ENCODE results near the gene IFNLR1. TPM values are rescaled to one million over a fixed set of nuclear protein-coding genes. Genes with fewer than 3 reads are reported as not detected.

IFNLR1 gene
- total and polyA plus RNA-seq, 9 of the 15 experiments (the other 6 are each of a cell fraction or from before 2014, with no cell fraction given) = not detected

DNA sequence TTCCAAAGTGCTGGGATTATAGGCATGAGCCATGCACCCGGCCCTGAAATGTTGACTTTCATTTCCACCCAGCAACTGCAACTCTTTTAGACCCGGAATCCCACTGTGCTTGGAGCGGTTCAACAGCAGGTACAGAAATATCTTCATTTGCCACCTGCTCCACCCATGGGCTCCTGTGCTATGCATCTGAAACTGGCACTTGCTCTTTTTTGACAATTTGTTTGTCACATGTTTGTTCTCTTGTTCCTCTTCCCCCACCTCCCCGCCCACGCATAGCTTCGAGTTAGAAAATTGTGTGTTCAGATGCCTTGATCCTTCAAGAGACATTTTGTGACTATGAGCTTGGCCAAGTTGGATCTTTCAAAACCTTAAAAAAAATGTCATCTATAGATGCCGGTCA is 2.4 kb upstream of the IFNLR1 start:
- FAIRE-seq = peak; percentile 15
- Histone ChIP-seq H3K79me2 (ENCODE audit: control insufficient read depth, insufficient read depth, low read length) (no peaks in the 10 kb centered on the region), H3K4me2 (ENCODE audit: insufficient read depth, low read length) (no peak overlapping the region), H2AFZ (ENCODE audit: low read depth, low read length) (no peak overlapping the region), H3K4me1 (replicated peaks in 1 of 2; ENCODE audit: control insufficient read depth in 2 of 2, insufficient read depth in 2 of 2, low read length in 2 of 2) (peaks cover 9 to 11% of the 10 kb centered on the region in 2 experiments; a peak in 3 of 5 replicates), H3K27me3 (ENCODE audit: control insufficient read depth in 2 of 2, insufficient read depth in 2 of 2, low read length in 2 of 2) (peaks cover 38 to 68% of the 10 kb centered on the region in 2 experiments), H4K20me1 (replicated peaks; ENCODE audit: control insufficient read depth, insufficient read depth, low read length) (no peaks in the 10 kb centered on the region; the same call in 1 of the 2 replicates), H3K27ac (ENCODE audit: extremely low read depth, low read depth, low read length) (no peak overlapping the region), H3K4me3 (no peak overlapping the region), H3K9me1 (ENCODE audit: control insufficient read depth, insufficient read depth, low read length) (no peaks in the 10 kb centered on the region), H3K9me3 (replicated peaks; ENCODE audit: control insufficient read depth, insufficient read depth, low read depth, low read length) (no peaks in the 10 kb centered on the region), H3K36me3 (ENCODE audit: control insufficient read depth, insufficient read depth, low read length) (no peaks in the 10 kb centered on the region), H3K9ac (ENCODE audit: insufficient read depth in 1 of 2, low read depth in 2 of 2, low read length in 2 of 2) (no peak overlapping the region)
- WGBS (ENCODE audit: insufficient coverage, low coverage, missing lambda C conversion rate) = 3% methylated on average over 7 of the region's 7 CpGs
- intact Hi-C loops (cut with micrococcal nuclease) (no loop called here), in situ Hi-C loops (cut with MboI) (no loop called here)
- no peak for DNase-seq (ENCODE audit: extremely low read depth in 1 of 4, low spot score in 3 of 4)
- no peak for ATAC-seq
- ChIA-PET CTCF (ENCODE audit: low intra/inter-chr PET ratio) (no interaction called here), POLR2A (interaction anchor here (0.6 to 1.5 kb wide), 3 partner anchors 10 to 135 kb away, joined by 3 to 5 read pairs (median 4); no protein-coding TSS in a partner anchor)
- TF ChIP-seq GABPB2 (CRISPR knock-in tag; conservative IDR thresholded peaks at IDR 0.05) (no peak), EGR1 (conservative IDR thresholded peaks at IDR 0.05) (peak; percentile 77), ZNF699 (CRISPR knock-in tag; IDR thresholded peaks at IDR 0.05; ENCODE audit: insufficient replicate concordance) (no peak)
- no TSS peak for BruUV-seq (replicated peaks)

- intact Hi-C loops (cut with micrococcal nuclease) (no loop called here), in situ Hi-C loops (cut with MboI) (no loop called here)
- H3K4me1 ChIP-seq (replicated peaks in 1 of 2; ENCODE audit: control insufficient read depth in 2 of 2, insufficient read depth in 2 of 2, low read length in 2 of 2) = peaks cover 9 to 11% of the 10 kb centered on the region in 2 experiments; a peak in 3 of 5 replicates
- no peaks in the 10 kb centered on the region for H3K79me2 ChIP-seq (ENCODE audit: control insufficient read depth, insufficient read depth, low read length)
- peaks cover 38 to 64% of the 10 kb centered on the region in 2 experiments for H3K27me3 ChIP-seq (ENCODE audit: control insufficient read depth in 2 of 2, insufficient read depth in 2 of 2, low read length in 2 of 2)
- no peak overlapping the region for H2AFZ ChIP-seq (ENCODE audit: low read depth, low read length)
- 10% methylated on average over 8 of the region's 8 CpGs for WGBS (ENCODE audit: insufficient coverage, low coverage, missing lambda C conversion rate)
- TF ChIP-seq EZH2 (IDR thresholded peaks at IDR 0.05; ENCODE audit: borderline replicate concordance, low read depth, low read length) (peak; percentile 48), KAT8 (IDR thresholded peaks at IDR 0.05; ENCODE audit: low read depth) (no peak)
- ATAC-seq = no peak
- no peaks in the 10 kb centered on the region for H3K9me1 ChIP-seq (ENCODE audit: control insufficient read depth, insufficient read depth, low read length)
- no peaks in the 10 kb centered on the region; the same call in 1 of the 2 replicates for H4K20me1 ChIP-seq (replicated peaks; ENCODE audit: control insufficient read depth, insufficient read depth, low read length)
- BruUV-seq (replicated peaks) = no TSS peak
- no peak for FAIRE-seq
- no peaks in the 10 kb centered on the region for H3K9me3 ChIP-seq (replicated peaks; ENCODE audit: control insufficient read depth, insufficient read depth, low read depth, low read length)
- H3K4me2 ChIP-seq (ENCODE audit: insufficient read depth, low read length) = no peak overlapping the region
- POLR2A ChIA-PET = interaction anchor here (0.6 to 1.0 kb wide), 3 partner anchors 9 to 462 kb away, joined by 3 to 4 read pairs (median 3); no protein-coding TSS in a partner anchor
- no peaks in the 10 kb centered on the region for H3K36me3 ChIP-seq (ENCODE audit: control insufficient read depth, insufficient read depth, low read length)
- H3K27ac ChIP-seq (ENCODE audit: extremely low read depth, low read depth, low read length) = no peak overlapping the region
- DNase-seq (ENCODE audit: extremely low read depth in 1 of 4, low spot score in 3 of 4) = no peak
- H3K9ac ChIP-seq (ENCODE audit: insufficient read depth in 1 of 2, low read depth in 2 of 2, low read length in 2 of 2) = no peak overlapping the region
- no peak overlapping the region for H3K4me3 ChIP-seq
- CTCF ChIA-PET (ENCODE audit: low intra/inter-chr PET ratio) = no interaction called here
These were observed 437 bp downstream of the IFNLR1 start for GRCh38 chr1:24186711-24186992.

All from K562 (cell line).